K562 (cell line): ENCODE data around the gene CC2D2B. TPM values are rescaled to one million over a fixed set of nuclear protein-coding genes. Genes with fewer than 3 reads are reported as not detected.
A peak's percentile ranks its signal among the peaks of the same experiment; 100 is the strongest.

Experiments used
- CBX1 ChIP-seq: sonication (generic); IDR thresholded peaks from 2 replicates; pipeline ENCODE4 v1.6.1; 2016; ENCODE audit warnings: antibody characterized with exemption, low read depth, mild to moderate bottlenecking
- CHCHD3 ChIP-seq: fragments of 250-450 bp; sonication (Bioruptor Pico); IDR thresholded peaks from 2 replicates; pipeline ENCODE4 v2.1.2; 2022; ENCODE audit warnings: mild to moderate bottlenecking
- CREM ChIP-seq: IDR thresholded peaks from 2 replicates; pipeline ENCODE4 v1.6.1; 2014; ENCODE audit warnings: antibody characterized with exemption, low read depth
- ETS2 ChIP-seq: IDR thresholded peaks from 2 replicates; pipeline ENCODE4 v1.6.1; 2016; ENCODE audit warnings: borderline replicate concordance, missing genetic modification characterization, mild to moderate bottlenecking, moderate library complexity, missing compliant biosample characterization; ENCODE audit not compliant: poor library complexity, severe bottlenecking
- HDAC1 ChIP-seq, 2 experiments: fragments of 450-650 bp; IDR thresholded peaks; 2 replicates each; pipeline ENCODE4 v1.6.1; 2016 to 2017; ENCODE audit warnings: inconsistent platforms in 1 of 2, mild to moderate bottlenecking in 1 of 2, moderate library complexity in 1 of 2
- LCOR ChIP-seq: sonication (generic); formaldehyde crosslinking; IDR thresholded peaks from 2 replicates; pipeline ENCODE4 v1.8.0; 2022; ENCODE audit warnings: mild to moderate bottlenecking, missing genetic modification reagents
- POLR2G ChIP-seq: fragments of 200-400 bp; formaldehyde crosslinking; IDR thresholded peaks from 2 replicates; pipeline ENCODE4 v1.6.1; 2017; ENCODE audit warnings: low read depth, mild to moderate bottlenecking, antibody characterized with exemption, low read length, moderate library complexity
- PYGO2 ChIP-seq: fragments of 450-650 bp; IDR thresholded peaks from 2 replicates; pipeline ENCODE4 v1.6.1; 2016; ENCODE audit warnings: mild to moderate bottlenecking, missing genetic modification characterization, moderate library complexity, missing compliant biosample characterization
- SREBF2 ChIP-seq: sonication (generic); formaldehyde crosslinking; IDR thresholded peaks from 2 replicates; pipeline ENCODE4 v1.4.0; 2020; ENCODE audit warnings: mild to moderate bottlenecking, missing genetic modification reagents
- SRF ChIP-seq, 2 experiments: fragments of 250-450, 450-650 bp in 1 of 2; sonication (Bioruptor Pico) in 1 of 2; sonication (generic) in 1 of 2; formaldehyde crosslinking; IDR thresholded peaks; 2 replicates each; pipeline versions ENCODE4 v1.5.0 to v1.5.1; 2020 to 2022; ENCODE audit warnings: mild to moderate bottlenecking in 1 of 2, missing genetic modification reagents in 1 of 2
- ZFPM2 ChIP-seq: fragments of 250-450 bp; sonication (Bioruptor Pico); IDR thresholded peaks from 2 replicates; pipeline ENCODE4 v1.5.1; 2022; ENCODE audit warnings: mild to moderate bottlenecking
- ZNF134 ChIP-seq: fragments of 250-450 bp; sonication (Bioruptor Pico); conservative IDR thresholded peaks from 2 replicates; pipeline ENCODE4 v1.4.0; 2020
- polyA plus RNA-seq, 8 experiments: library from polyadenylated mRNA; depleted of rRNA in 4 of 8; stranded (reverse) in 5 of 8; unstranded in 3 of 8; fragments of >200 nt; fragmentation: Nextera tagmentation in 2 of 8; fragmentation: Illumina TruSeq in 1 of 8; extraction: Ambion mirVana in 2 of 8; extraction: Trizol in 1 of 8; gene quantifications; 2 replicates each; pipeline versions ENCODE4 v1.2.1 to v1.2.3, GENCODE V29; 2011 to 2014; ENCODE audit warnings: inconsistent platforms in 1 of 8, missing spikeins in 1 of 8
- total RNA-seq, 7 experiments: library from RNA; depleted of rRNA in 6 of 7; stranded (reverse); fragments of >200 nt in 6 of 7; fragmentation: Illumina TruSeq in 2 of 7; extraction: Trizol in 2 of 7; gene quantifications; 2 replicates each; pipeline versions ENCODE4 v1.2.1 to v1.2.3, GENCODE V29; 2011 to 2021; ENCODE audit warnings: low replicate concordance in 1 of 7
- TF ChIP-seq, protein P1 (sequence below): fragments of 450-650 bp; IDR thresholded peaks from 2 replicates; pipeline ENCODE4 v1.6.1; 2016; ENCODE audit warnings: mild to moderate bottlenecking, moderate library complexity

Gene CC2D2B
- total and polyA plus RNA-seq, 9 of the 15 experiments (the other 6 are each of a cell fraction or from before 2014, with no cell fraction given), result 0.10 to 0.34 (median 0.20) TPM; not detected in 5

DNA sequence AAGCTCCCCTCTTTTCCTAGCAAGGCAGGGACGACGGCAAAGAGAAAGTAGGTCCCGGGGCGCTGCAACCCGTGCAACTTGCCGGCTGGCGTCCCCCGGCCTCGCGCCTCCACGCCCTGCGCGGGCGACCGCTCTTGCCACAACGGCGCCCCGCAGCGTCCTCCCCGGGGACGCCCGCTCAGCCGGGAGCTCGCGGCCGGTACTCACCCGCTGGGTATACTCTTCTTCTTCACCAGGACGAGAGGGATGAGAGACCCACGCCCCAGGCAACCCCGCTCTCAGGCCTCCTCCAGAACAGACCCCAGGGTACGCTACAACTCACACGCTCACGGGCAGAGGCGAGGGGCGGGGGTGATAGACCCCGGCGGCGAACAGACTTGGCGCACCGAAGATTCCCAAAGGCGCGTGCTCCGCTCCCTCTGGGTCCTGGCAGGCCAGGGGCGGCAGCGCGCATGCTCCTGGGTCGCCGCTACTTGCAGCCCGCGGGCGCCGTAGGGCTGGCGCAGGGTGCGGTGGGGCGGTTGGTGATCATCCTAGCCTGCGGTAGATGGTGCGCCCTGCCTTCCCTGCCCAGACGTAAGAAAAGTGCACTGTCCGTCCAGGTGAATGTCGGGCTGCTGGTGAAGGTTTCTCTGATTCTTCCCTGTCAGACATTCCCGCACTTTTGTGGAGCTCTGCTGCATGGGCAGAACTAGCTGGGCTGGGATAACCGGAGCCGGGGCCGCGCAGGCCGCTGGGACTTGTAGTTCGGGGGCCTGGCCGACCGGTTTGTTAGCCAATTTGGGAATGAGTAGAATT is at the start of gene CC2D2B (continued):
- TF ChIP-seq, protein P1, sequence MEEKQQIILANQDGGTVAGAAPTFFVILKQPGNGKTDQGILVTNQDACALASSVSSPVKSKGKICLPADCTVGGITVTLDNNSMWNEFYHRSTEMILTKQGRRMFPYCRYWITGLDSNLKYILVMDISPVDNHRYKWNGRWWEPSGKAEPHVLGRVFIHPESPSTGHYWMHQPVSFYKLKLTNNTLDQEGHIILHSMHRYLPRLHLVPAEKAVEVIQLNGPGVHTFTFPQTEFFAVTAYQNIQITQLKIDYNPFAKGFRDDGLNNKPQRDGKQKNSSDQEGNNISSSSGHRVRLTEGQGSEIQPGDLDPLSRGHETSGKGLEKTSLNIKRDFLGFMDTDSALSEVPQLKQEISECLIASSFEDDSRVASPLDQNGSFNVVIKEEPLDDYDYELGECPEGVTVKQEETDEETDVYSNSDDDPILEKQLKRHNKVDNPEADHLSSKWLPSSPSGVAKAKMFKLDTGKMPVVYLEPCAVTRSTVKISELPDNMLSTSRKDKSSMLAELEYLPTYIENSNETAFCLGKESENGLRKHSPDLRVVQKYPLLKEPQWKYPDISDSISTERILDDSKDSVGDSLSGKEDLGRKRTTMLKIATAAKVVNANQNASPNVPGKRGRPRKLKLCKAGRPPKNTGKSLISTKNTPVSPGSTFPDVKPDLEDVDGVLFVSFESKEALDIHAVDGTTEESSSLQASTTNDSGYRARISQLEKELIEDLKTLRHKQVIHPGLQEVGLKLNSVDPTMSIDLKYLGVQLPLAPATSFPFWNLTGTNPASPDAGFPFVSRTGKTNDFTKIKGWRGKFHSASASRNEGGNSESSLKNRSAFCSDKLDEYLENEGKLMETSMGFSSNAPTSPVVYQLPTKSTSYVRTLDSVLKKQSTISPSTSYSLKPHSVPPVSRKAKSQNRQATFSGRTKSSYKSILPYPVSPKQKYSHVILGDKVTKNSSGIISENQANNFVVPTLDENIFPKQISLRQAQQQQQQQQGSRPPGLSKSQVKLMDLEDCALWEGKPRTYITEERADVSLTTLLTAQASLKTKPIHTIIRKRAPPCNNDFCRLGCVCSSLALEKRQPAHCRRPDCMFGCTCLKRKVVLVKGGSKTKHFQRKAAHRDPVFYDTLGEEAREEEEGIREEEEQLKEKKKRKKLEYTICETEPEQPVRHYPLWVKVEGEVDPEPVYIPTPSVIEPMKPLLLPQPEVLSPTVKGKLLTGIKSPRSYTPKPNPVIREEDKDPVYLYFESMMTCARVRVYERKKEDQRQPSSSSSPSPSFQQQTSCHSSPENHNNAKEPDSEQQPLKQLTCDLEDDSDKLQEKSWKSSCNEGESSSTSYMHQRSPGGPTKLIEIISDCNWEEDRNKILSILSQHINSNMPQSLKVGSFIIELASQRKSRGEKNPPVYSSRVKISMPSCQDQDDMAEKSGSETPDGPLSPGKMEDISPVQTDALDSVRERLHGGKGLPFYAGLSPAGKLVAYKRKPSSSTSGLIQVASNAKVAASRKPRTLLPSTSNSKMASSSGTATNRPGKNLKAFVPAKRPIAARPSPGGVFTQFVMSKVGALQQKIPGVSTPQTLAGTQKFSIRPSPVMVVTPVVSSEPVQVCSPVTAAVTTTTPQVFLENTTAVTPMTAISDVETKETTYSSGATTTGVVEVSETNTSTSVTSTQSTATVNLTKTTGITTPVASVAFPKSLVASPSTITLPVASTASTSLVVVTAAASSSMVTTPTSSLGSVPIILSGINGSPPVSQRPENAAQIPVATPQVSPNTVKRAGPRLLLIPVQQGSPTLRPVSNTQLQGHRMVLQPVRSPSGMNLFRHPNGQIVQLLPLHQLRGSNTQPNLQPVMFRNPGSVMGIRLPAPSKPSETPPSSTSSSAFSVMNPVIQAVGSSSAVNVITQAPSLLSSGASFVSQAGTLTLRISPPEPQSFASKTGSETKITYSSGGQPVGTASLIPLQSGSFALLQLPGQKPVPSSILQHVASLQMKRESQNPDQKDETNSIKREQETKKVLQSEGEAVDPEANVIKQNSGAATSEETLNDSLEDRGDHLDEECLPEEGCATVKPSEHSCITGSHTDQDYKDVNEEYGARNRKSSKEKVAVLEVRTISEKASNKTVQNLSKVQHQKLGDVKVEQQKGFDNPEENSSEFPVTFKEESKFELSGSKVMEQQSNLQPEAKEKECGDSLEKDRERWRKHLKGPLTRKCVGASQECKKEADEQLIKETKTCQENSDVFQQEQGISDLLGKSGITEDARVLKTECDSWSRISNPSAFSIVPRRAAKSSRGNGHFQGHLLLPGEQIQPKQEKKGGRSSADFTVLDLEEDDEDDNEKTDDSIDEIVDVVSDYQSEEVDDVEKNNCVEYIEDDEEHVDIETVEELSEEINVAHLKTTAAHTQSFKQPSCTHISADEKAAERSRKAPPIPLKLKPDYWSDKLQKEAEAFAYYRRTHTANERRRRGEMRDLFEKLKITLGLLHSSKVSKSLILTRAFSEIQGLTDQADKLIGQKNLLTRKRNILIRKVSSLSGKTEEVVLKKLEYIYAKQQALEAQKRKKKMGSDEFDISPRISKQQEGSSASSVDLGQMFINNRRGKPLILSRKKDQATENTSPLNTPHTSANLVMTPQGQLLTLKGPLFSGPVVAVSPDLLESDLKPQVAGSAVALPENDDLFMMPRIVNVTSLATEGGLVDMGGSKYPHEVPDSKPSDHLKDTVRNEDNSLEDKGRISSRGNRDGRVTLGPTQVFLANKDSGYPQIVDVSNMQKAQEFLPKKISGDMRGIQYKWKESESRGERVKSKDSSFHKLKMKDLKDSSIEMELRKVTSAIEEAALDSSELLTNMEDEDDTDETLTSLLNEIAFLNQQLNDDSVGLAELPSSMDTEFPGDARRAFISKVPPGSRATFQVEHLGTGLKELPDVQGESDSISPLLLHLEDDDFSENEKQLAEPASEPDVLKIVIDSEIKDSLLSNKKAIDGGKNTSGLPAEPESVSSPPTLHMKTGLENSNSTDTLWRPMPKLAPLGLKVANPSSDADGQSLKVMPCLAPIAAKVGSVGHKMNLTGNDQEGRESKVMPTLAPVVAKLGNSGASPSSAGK, result peak; percentile 92
- TF ChIP-seq ETS2, result no peak
- TF ChIP-seq ZFPM2 (CRISPR knock-in tag), result no peak
- TF ChIP-seq CREM, result 0 out of 2 replicates have a peak, but pooled peaks have one; percentile 15
- 0 out of 2 replicates have a peak, but pooled peaks have one; percentile 33 for TF ChIP-seq LCOR (CRISPR knock-in tag)
- no peak for TF ChIP-seq SREBF2 (CRISPR knock-in tag)
- 0 out of 4 replicates have a peak, but pooled peaks of 1 of the 2 experiments have one; percentile 13 for TF ChIP-seq SRF (CRISPR knock-in tag; IDR thresholded peaks at IDR 0.05)
- no peak for TF ChIP-seq PYGO2 (tag)
- no peak for TF ChIP-seq CHCHD3
- TF ChIP-seq ZNF134 (CRISPR knock-in tag), result no peak
- no peak for TF ChIP-seq HDAC1 (IDR thresholded peaks at IDR 0.05)
- TF ChIP-seq CBX1, result 0 out of 2 replicates have a peak, but pooled peaks have one; percentile 7
- peak; percentile 78 for TF ChIP-seq POLR2G
